LNCaP clone FGC (cell line): ENCODE data around the gene PAX7.

ENCODE experiments used
- DNase-seq: peaks from one replicate; pipeline ENCODE4 v3.0.0-alpha.2; 2011; ENCODE audit warnings: low read depth
- H3K4me3 ChIP-seq: 2 replicates; pipeline ENCODE4 v1.5.1; 2011; ENCODE audit warnings: mild to moderate bottlenecking, low read depth, low read length, control low read depth
- CTCF ChIP-seq: IDR thresholded peaks from 2 replicates; pipeline ENCODE4 v1.5.1; 2012; ENCODE audit warnings: mild to moderate bottlenecking; ENCODE audit not compliant: control insufficient read depth, insufficient read depth; ENCODE audit errors: extremely low read depth

Gene PAX7

GRCh38 chr1:18670868-18671225 lies 40.2 kb downstream of the PAX7 start:
- DNase-seq: no peak
- TF ChIP-seq CTCF: no peak
- no peak overlapping the region for H3K4me3 ChIP-seq

- H3K4me3 ChIP-seq: no peak overlapping the region
- 0 out of 2 replicates have a peak, but pooled peaks have one; percentile 12 for TF ChIP-seq CTCF
- DNase-seq: no peak
These were observed 43.3 kb downstream of the PAX7 start for GRCh38 chr1:18673976-18674375.

GRCh38 chr1:18676332-18676781 lies 45.7 kb downstream of the PAX7 start:
- DNase-seq: no peak
- no peak for TF ChIP-seq CTCF
- H3K4me3 ChIP-seq: no peak overlapping the region

GRCh38 chr1:18681423-18681835 lies 50.8 kb downstream of the PAX7 start:
- peak; percentile 41 for DNase-seq
- TF ChIP-seq CTCF: peak; percentile 73

GRCh38 chr1:18682375-18682774 lies 51.7 kb downstream of the PAX7 start:
- no peak overlapping the region for H3K4me3 ChIP-seq
- no peak for DNase-seq
- TF ChIP-seq CTCF: no peak

More at GRCh38 chr1:18681423-18681835, 50.8 kb downstream of the PAX7 start:
- H3K4me3 ChIP-seq: no peak overlapping the region

- TF ChIP-seq CTCF: no peak
- DNase-seq: no peak
- H3K4me3 ChIP-seq: no peak overlapping the region
These were observed 53.7 kb downstream of the PAX7 start for GRCh38 chr1:18684303-18684702.

- no peak for TF ChIP-seq CTCF
These were observed 55.9 kb downstream of the PAX7 start for GRCh38 chr1:18686540-18686939.

More at GRCh38 chr1:18686540-18686939, 55.9 kb downstream of the PAX7 start:
- no peak overlapping the region for H3K4me3 ChIP-seq
- no peak for DNase-seq
